SU-DHL-6 (cell line): Measurements from ENCODE around the gene PPP1R12B.
"Not testable (repeated sequence)": the region's sequence is repeated elsewhere in the genome, so short reads cannot be mapped to it uniquely, and the experiment has no call there.

Experiments used
- CTCF ChIP-seq: fragments of 200-600 bp; sonication (generic); IDR thresholded peaks from one replicate; pipeline ENCODE4 v1.5.1; 2017; ENCODE audit warnings: antibody characterized with exemption, mild to moderate bottlenecking, low read length, moderate library complexity; ENCODE audit not compliant: insufficient read depth, poor library complexity, severe bottlenecking
- EZH2phosphoT487 ChIP-seq: fragments of 200-600 bp; sonication (generic), shearing (Covaris generic); conservative IDR thresholded peaks from 2 replicates; pipeline ENCODE4 v1.6.1; 2018; ENCODE audit warnings: mild to moderate bottlenecking, antibody characterized with exemption, low read length, moderate library complexity, mixed read lengths

GRCh38 chr1:202424260-202424659 lies 75.8 kb downstream of the PPP1R12B start:
- TF ChIP-seq CTCF, EZH2phosphoT487: not testable (repeated sequence)
